NCI-H2081 (cell line): ENCODE results near the gene CORIN.

Source experiments
- DNase-seq, 2 experiments: peaks; one replicate each; lab custom pipeline; 2025; lab: John Stamatoyannopoulos, UW

The CORIN gene, protein sequence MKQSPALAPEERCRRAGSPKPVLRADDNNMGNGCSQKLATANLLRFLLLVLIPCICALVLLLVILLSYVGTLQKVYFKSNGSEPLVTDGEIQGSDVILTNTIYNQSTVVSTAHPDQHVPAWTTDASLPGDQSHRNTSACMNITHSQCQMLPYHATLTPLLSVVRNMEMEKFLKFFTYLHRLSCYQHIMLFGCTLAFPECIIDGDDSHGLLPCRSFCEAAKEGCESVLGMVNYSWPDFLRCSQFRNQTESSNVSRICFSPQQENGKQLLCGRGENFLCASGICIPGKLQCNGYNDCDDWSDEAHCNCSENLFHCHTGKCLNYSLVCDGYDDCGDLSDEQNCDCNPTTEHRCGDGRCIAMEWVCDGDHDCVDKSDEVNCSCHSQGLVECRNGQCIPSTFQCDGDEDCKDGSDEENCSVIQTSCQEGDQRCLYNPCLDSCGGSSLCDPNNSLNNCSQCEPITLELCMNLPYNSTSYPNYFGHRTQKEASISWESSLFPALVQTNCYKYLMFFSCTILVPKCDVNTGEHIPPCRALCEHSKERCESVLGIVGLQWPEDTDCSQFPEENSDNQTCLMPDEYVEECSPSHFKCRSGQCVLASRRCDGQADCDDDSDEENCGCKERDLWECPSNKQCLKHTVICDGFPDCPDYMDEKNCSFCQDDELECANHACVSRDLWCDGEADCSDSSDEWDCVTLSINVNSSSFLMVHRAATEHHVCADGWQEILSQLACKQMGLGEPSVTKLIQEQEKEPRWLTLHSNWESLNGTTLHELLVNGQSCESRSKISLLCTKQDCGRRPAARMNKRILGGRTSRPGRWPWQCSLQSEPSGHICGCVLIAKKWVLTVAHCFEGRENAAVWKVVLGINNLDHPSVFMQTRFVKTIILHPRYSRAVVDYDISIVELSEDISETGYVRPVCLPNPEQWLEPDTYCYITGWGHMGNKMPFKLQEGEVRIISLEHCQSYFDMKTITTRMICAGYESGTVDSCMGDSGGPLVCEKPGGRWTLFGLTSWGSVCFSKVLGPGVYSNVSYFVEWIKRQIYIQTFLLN

DNA sequence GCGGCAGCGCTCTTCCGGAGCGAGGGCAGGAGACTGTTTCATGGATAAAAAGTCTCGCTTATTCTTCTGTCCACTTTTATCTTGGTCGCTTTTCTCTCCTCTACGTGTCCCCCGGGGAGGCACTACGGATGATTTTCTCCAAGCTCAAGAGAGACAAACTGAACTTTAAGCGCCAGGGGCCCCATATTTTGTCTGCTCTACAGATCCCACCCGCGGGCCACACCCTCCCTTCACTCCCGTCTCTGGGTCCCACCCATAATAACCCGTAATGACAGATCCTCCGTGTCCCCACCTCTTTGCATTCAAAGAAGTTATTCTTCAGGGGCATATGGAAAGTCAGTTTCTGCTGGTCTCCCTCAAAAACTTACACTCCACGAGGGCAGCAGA lies at the start of gene CORIN:
TSS of gene CORIN (minus strand) at position 160 of the 387 bp plus-strand sequence. CDS start at position 42, 118 bp downstream.
- no peak for DNase-seq

DNA sequence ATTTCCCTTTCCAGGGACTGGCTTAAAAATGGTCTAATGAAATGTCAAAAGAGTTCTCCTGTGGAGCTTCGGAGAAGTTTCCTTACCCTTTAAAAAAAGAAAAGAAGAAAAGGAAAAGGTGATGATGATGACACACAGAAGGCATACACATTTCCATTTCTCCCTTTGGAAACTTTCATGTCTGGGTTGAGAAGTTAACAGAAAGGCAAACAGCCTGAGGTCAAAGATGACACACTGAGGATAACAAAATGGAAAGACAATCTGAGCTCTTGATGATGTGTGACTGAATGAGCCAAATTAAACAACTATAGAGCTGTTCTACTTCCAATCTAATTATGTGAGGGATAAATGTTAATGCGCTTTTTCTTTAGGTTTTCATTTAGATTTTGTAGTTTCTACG lies 44.4 kb upstream of the CORIN start:
- no peak for DNase-seq

DNA sequence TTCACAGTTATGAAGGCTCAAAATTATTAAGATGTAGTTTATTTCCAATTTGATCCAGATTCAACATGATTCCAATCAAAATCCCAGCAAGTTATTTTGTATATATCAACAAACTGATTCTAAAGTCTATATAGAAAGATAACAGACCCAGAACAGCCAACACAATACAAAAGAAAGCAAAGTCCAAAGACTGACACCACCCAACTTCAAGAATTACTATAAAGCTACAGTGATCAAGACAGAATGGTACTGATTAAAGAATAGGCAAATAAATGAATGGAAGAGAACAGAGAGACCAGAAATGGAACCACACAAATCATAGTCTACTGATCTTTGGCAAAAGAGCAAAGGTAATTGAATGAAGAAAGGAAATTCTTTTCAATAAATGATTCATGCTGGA lies 41.6 kb upstream of the CORIN start:
- DNase-seq: no peak

DNA sequence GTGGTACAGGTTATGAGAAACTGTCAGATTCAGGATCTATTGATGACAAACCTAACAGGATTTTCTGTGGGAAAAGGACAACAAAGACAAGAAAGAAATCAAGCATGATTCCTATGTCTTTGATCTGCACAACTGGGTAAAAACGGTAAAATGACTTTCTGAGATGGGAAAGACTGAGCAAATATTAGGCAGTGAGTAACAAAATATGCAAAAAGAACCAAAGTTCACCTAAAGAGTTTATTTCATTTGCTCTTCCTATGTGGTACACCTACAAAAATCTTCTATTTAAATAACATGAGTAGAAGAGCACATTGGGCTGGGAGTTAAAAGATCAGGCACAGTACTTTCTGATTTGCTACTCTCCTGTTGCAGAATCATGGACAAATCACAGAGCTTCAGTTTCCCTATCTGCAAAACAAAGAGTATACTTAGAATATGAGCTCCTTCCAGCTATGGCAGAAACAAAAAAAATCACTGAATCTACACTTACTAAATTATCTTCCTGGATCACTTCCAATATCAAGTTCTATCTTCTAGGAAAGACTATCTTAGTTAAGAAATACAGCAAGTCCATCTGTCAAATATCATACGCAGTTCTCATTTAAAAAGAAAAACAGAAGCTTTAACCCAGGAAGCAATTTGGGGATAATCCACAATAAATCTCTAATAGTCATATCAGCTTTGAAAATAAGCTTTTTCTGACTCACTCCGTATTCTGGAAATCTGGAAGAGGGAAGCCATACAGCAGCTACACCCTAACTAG lies 39.1 kb upstream of the CORIN start:
- no peak for DNase-seq

DNA sequence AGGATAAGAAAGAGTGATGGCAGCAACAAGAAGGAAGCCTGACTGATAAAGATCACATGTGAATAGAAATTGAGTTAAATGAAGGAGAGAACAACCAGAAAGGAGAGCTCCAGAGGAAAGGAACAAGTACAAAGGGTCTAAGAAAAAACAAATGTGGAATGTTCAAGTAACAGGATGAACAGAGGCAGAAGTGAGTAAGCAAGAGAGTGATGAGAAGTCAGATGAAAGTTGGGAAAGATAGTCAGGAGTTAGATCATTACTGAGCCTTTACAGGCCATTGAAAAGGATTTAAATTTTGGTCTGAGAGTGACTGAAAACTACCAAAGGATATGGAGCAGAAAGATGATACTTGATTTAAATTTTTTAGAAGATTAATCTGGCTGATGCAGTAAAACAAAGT lies 38.4 kb upstream of the CORIN start:
- no peak for DNase-seq

DNA sequence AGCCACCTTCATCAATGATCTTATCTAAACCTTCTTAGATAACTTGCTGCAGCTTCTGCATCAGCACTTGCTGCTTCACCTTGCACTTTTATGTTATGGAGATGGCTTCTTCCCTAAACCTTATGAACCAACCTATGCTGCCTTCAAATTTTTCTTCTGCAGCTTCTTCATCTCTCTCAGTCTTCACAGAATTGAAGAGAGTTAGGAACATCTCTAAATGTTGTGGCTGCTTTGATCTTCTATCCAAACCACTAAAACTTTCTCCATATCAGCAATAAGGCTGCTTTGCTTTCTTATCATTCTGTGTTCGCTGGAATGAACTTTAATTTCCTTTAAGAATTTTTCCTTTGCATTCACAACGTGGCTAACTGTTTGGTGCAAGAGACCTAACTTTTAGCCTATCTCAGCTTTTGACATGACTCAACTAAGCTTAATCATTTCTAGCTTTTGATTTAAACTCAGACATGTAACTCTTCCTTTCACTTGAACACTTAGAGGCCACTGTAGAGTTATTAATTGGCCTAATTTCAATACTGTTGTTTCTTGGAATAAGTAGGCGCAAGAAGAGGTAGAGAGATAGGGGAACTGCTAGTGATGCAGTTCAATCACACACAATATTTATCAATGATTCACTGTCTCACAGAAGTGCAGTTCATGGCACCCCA lies 36.1 kb upstream of the CORIN start:
- no peak for DNase-seq

DNA sequence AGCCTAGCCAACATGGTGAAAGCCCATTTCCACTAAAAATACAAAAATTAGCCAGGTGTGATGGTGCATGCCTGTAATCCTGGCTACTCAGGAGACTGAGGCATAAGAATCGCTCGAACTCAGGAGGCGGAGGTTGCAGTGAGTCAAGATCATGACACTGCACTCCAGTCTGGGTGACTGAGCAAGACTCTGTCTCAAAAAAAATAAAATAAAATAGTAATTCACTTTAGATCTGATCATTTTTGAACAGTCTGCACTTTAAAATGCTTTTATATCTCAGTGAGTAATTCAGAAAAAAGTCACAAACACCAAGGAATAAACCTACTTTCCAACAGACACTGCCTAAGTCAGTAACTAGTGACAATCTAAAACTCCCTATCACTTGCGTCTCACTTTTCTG lies 25.6 kb upstream of the CORIN start:
- DNase-seq: no peak

DNA sequence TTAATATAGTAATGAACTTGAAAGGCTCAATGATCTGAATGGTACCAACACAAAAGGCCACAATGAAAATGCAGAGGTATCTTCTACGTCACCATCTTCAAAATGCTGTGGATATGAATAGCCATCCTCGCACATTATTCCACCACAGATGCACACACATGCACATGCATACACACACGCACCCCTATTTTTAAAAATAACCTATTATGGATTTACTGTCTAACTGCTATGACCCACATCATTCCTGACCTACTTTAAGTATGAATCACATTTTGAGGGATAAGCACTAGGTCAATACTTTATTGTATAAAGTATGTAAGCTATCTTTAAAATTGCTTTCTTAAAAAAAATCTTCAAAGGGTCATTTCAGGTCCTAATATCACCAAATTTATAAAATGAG lies 24.4 kb upstream of the CORIN start:
- no peak for DNase-seq

DNA sequence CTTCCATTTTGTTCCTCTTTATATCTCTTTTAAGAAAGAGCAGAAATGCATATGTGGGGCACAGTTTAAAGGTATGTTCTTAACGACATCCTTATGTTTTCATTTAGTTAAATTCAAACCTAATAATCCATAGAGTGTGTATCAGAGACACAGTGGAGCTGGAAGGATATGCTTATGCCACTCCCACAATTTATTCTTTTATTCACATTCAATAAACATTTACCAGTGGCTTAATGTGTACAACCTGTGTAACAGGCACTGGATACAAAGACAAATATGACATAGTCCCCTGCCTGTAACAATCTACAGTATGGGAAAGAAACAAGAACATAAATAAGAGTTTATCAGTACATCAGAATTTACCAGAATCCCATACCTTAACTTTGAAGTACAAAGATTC lies 22.4 kb upstream of the CORIN start:
- DNase-seq: no peak

DNA sequence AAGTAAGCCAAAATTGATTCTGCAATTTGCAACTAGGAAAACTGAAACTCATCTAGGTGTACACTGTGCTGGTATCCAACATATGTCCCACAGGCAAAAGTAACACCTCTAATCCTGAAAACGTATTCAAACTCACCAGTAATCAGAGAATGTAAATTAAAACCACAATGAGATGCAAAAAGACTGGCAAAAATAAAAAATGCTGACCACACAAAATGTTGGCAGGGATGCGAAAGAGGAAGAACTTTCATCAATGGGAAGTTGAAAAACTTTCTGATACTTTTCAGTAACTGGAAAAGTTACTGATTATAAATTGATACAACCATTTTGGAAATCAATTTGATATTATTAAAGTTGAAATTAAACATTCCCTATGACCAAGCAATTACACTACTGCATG lies 20.1 kb upstream of the CORIN start:
- no peak for DNase-seq

DNA sequence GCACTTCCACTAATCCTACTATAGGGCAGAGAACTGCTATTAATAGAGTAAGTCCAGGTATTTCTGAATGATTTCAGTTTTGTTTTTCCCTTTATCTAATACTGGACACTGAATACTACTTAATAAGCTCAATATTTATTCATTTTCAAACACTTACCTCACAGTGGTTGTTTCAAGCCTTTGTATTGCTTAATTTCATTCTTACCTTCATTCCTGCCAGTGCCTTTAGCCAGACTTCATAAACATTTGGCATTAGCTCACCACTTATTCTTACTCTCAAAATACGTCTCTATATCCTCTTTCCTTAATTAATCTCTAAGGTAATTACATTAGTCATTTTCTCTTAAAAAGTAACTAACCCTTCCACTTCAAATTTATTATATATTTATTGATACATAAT lies 18.8 kb upstream of the CORIN start:
- no peak for DNase-seq

DNA sequence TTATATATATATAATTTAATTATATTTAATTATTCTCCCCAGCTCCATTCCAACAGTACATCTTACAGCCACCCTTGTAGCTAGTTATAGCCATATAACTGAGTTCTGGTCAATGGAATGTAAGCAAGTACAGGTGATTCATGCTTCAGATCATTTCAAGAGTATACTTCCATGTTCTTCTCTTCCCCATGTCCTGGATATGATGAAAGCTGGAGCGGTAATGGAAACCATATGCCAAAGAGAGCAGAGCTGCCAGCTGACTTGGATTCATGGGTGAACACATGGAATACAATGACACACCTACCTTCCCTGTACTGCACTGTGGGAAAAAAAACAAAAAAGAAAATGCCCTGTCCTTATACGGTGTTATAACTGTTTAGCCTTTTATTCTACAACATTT lies 17.5 kb upstream of the CORIN start:
- no peak for DNase-seq

DNA sequence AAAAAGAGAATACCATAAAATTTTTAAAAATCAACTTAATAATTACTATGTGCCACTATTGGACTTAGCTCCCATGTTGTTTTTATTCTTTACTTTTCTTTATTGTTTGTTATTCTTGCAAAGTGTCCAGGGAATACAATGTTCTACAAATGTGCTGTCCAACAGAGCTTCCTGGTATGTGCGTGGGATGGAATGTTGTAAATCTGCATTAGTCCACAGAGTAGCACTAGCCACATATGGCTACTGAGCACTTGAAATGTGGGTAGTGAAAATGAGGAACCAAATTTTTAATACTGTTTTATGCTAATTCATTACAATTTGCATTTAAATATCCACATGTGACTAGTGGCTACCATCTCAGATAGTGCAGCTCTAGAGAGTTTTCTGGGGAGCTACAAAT lies 14.3 kb upstream of the CORIN start:
- DNase-seq: no peak

DNA sequence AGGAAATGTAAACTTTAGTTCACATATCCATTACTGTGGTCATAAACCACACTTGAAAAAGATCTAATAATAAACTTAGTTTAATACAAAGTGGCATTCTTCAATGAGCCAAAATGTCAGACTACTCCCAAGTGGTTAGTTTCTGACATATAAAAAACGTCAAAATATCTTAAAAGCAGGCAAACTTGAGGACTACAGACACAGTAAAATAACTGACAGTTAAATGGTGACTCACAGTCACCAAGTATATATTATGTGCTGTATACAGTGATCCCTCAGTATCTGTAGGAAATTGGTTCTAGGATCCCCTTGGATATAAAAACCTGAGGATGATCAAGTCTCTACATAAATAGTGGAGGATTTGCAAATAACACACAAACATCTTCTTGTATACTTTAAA lies 11.6 kb upstream of the CORIN start:
- no peak for DNase-seq

DNA sequence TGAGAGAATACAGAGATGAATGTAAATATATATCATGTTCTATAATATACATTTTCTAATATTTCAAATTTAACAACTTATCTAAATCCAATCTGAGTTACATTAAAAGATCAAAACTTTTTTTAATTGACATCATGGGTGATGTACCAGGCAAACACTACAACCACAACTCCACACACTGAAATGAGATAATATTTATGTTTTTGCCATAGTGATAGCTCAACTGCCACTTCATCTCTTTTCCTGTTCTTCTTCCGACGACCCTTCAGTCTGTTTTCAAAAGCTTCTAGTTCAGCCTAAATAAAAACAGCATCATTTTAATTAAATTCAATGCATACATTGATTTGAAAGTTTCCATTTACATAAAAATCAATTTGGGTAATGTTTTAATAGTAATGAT lies 10.2 kb upstream of the CORIN start:
- no peak for DNase-seq

DNA sequence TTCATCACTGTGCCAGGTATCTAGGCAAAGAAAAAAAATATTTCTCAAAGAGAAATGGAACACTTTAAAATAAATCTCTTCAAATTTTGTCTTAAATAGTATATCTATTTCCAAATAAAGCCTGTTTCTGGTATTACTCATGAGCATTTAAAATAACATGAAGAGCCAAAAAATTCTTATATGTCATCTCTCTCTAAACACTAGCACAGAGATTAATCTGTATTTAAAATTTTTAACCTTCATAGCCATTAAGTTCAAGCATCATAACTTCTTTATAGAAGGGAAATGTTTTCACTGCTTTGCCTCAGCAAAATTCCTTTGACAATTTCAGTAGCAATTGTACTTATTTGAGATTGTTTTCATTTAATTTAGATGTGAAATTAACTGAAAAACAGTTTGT lies 5.1 kb upstream of the CORIN start:
- no peak for DNase-seq

DNA sequence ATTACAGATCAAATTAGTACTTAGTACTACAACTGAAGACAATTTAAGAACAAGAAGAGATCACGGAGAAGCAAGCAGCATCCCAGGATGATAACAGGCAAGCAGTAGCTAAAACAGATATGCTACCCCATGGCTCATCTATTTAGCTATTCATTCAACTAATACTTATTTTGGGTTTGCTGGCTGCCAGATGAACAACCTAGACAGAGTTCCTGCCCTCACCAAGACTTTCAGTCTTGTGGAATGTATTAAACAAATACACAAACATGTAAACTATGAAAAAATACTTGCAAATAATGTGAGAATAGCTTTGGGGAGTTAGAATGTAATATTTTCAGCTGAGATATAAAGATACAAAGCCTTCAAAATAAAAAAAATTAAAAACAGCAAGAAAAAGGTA lies 2.4 kb upstream of the CORIN start:
- no peak for DNase-seq

DNA sequence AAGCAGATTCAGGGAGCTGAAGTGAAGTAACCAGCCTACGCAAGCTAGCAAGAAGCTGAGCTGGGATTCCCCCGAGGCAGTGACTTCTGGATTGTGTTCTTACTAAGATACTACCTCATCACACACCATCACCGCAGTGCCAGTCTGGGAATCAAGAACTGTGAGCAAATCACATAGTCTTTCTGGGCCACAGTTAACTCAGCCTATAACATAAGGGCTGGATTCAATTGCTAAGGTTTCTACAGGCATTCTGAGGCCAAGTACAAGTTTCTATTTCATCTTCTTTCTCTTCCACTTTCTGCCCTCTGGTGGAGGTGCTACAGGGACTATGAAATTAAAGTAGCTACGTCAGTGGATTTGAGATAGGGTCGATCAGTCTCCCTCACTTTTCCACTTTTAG lies 1.4 kb upstream of the CORIN start:
- DNase-seq: peak in 1 of 2 experiments; percentile 3

DNA sequence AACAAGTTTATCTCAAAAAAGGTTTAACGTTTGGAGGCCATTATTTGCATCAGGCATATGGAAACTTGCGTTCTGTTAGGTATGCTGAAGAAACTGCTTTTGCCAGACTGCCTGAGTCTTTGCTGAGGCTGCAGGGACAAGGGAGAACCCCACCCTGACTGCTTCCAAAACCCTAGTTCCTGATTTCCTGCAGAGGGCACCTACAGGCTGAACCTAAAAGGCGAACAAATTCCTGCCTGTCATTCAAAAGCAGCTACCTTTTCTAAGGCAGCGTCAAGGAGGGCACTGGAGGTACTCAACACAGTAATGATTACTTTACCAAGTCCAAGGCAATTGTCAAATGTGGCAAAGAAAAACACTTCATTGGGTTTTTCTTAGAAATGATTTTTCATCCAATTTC lies 578 bp upstream of the CORIN start:
- no peak for DNase-seq

DNA sequence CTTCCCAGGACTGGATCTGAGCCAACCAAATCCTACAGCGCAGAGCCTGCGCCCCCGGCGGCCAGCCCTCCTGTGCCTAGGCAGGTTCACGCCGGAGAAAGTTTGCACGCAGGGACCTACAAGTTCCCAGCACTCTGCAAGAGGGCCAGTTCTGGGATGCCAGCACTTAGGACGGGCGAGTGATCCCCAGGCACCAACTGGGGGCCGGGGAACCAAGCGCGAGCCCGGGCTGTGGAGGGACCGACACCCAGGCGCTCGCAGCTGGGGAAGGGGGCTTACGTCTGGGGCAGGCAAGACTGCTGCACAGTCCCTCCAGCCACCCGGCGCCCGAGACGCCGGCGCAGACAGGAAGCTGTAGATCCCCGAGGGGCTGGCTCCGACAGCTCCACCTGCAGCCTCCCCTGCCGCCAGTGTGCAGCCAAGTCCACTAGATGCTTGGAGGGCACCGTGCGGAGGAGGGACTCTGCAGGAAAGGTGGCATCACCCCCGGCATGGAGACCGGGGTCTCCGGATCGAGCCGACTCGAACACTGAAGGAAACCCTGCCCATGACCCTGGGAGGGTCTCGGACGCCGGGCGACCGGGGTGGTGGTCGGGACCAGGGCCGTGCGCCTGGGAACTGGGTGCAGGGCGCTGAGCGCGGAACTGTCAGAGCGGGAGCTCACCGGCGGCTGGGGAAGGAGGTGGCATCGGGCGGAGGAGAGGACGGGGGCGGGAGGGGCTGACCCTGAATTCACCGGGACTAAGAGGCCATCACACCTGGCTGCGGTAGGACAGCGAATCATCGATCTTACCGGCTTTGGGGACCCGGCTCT lies 566 bp downstream of the CORIN start:
- peak in 1 of 2 experiments; percentile 54 for DNase-seq

DNA sequence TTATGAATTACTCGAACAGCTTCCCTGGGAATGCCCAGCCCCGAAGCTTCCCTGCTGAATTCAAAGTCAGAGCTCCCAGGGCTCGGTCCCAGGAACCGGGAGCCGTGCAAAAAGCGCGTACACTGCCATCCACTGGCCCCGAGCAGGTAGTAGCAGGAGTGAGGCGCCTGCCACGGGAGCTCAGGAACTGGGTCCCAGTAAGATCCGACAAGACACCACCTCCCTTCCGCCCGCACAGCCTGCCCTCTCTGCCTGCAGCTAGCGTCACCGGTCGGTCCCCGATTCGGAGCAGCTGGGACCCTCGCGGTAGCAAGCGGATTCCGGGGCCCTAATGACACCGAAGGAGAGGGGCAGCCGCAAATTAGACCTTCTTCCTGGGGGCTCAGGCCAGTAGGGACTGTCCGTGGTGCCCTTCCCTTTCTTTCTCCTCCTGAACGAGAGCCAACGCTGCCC lies 1.2 kb downstream of the CORIN start:
- peak; percentile 80 to 87 for DNase-seq
